H1 (cell line): ENCODE results near the gene SMC2. TPM values are rescaled to one million over a fixed set of nuclear protein-coding genes. Genes with fewer than 3 reads are reported as not detected.

Experiments
- GTF2F1 ChIP-seq: IDR thresholded peaks from 2 replicates; pipeline ENCODE4 v1.6.1; 2012; ENCODE audit warnings: low read depth, low read length, improper control_type of control experiment, borderline replicate concordance
- polyA plus RNA-seq, 7 experiments: library from polyadenylated mRNA; depleted of rRNA in 3 of 7; stranded (reverse) in 5 of 7; unstranded in 2 of 7; fragments of >200 nt in 5 of 7; fragments of 200-250 nt in 2 of 7; gene quantifications; 1 replicate in 5 of 7; 2 replicates in 1 of 7; 4 replicates in 1 of 7; pipeline versions ENCODE4 v1.2.1 to v1.2.3, GENCODE V29; 2011 to 2013; ENCODE audit warnings: missing spikeins in 2 of 7, mixed read lengths in 2 of 7
- total RNA-seq: library from RNA; stranded (reverse); fragmentation: NEBNext Ultra II Directional; extraction: Animal tissue kit (Norgen Biotek cat#: 25700); gene quantifications from 2 replicates; pipeline ENCODE4 v1.2.1, GENCODE V29; 2021

SMC2 gene
- total and polyA plus RNA-seq, 2 of the 8 experiments (the other 6 are each of a cell fraction or from before 2014, with no cell fraction given): 7.5 to 39.8 TPM

DNA sequence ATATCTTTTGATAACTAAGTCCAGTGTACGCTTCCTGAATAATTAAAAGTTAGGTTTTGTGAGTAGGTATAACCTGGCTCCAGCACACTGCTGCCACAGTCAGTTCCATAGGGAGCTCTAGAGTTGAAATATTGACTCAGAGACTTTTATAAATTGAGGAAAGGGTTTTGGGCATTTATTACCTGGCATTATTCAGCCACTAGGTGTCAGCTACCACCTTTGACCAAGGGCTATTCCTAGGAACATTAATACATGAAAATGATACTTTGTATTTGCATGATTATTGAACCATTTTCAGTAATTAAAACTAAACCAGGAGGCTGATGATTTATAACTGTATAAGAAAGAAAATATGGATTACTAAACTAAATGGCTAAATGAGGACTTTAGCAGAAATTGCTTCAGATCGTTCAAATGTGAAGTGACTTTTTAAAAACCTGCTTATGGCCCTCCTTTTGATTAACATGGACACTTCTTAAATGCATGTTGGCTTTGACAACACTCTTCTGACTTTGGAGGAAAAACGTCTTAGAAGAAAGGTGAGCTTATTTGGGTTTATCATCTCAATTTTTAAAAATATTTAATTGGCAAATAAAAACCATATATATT lies 83.0 kb downstream of the SMC2 start (continued):
- TF ChIP-seq GTF2F1: no peak
